Measurements from ENCODE around the gene ABCB11.

Gene ABCB11

GRCh38 chr2:168970711-168971233, 60.4 kb downstream of the ABCB11 start:
- Histone ChIP-seq H3K27me3 (ENCODE audit: control insufficient read depth, insufficient read depth, low read length) (no peaks in the 10 kb centered on the region), H3K9ac (ENCODE audit: low read length) (no peak overlapping the region), H3K4me1 (ENCODE audit: control insufficient read depth, insufficient read depth, low read length) (no peaks in the 10 kb centered on the region), H3K4me3 (ENCODE audit: low read depth, low read length) (no peak overlapping the region), H3K36me3 (ENCODE audit: control insufficient read depth, insufficient read depth, low read length) (no peaks in the 10 kb centered on the region), H3K27ac (ENCODE audit: low read depth, low read length) (no peak overlapping the region), H3K9me3 (ENCODE audit: control insufficient read depth, insufficient read depth, low read depth, low read length) (no peaks in the 10 kb centered on the region)

GRCh38 chr2:168969865-168970264, 61.3 kb downstream of the ABCB11 start:
- Histone ChIP-seq H3K9me3 (ENCODE audit: control insufficient read depth, insufficient read depth, low read depth, low read length) (no peaks in the 10 kb centered on the region), H3K4me3 (ENCODE audit: low read depth, low read length) (no peak overlapping the region), H3K4me1 (ENCODE audit: control insufficient read depth, insufficient read depth, low read length) (no peaks in the 10 kb centered on the region), H3K27me3 (ENCODE audit: control insufficient read depth, insufficient read depth, low read length) (no peaks in the 10 kb centered on the region), H3K36me3 (ENCODE audit: control insufficient read depth, insufficient read depth, low read length) (no peaks in the 10 kb centered on the region), H3K9ac (ENCODE audit: low read length) (no peak overlapping the region), H3K27ac (ENCODE audit: low read depth, low read length) (no peak overlapping the region)

DNA sequence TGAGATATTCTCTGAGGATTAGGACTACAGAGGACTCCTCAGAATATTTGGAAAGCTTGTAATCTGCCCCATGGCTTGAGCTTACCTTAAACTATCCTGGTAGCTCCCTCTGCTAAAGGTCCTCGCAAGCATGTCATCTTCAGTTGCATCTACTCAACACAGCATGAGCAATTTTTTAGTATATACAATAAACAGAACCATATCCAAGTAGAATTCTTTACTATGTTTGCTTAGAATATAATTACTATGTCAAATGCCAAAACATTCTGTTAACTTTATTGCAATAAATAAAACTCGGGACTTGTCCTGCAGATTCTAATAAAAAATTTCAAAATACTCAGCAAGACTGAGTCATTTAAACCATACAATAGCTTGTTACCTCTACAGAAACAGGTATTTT, 62.8 kb downstream of the ABCB11 start:
- no peaks in the 10 kb centered on the region for H3K4me1 ChIP-seq (ENCODE audit: control insufficient read depth, insufficient read depth, low read length)
- no peaks in the 10 kb centered on the region for H3K36me3 ChIP-seq (ENCODE audit: control insufficient read depth, insufficient read depth, low read length)
- H3K27ac ChIP-seq (ENCODE audit: low read depth, low read length): no peak overlapping the region
- no peaks in the 10 kb centered on the region for H3K9me3 ChIP-seq (ENCODE audit: control insufficient read depth, insufficient read depth, low read depth, low read length)
- no peak overlapping the region for H3K9ac ChIP-seq (ENCODE audit: low read length)
- H3K4me3 ChIP-seq (ENCODE audit: low read depth, low read length): no peak overlapping the region
- H3K27me3 ChIP-seq (ENCODE audit: control insufficient read depth, insufficient read depth, low read length): no peaks in the 10 kb centered on the region

- Histone ChIP-seq H3K27ac (ENCODE audit: low read depth, low read length) (no peak overlapping the region), H3K9ac (ENCODE audit: low read length) (no peak overlapping the region)
These were observed 66.8 kb downstream of the ABCB11 start for GRCh38 chr2:168964251-168964807.

DNA sequence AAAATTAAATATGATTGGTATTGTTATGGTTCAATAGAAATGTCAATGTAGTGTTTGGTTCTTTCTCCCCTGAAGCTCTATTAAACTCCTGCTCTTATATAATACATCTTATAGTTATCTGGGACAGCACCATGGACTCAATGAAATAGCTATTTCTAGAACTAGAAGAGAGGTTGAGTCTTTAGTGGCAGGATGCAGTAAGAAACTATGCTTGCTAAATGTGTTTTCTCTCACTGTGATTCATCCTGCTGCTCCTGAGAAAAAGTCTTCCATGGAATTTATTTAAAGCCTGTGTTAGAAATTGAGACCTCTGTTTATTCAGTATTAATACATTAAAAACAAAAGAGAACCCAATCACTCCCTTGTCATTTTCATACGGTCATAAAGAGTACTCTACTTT, 68.5 kb downstream of the ABCB11 start:
- no peak overlapping the region for H3K9ac ChIP-seq (ENCODE audit: low read length)
- H3K4me3 ChIP-seq (ENCODE audit: low read depth, low read length): no peak overlapping the region

More at GRCh38 chr2:168964251-168964807, 66.8 kb downstream of the ABCB11 start:
- Histone ChIP-seq H3K27me3 (ENCODE audit: control insufficient read depth, insufficient read depth, low read length) (no peaks in the 10 kb centered on the region), H3K36me3 (ENCODE audit: control insufficient read depth, insufficient read depth, low read length) (no peaks in the 10 kb centered on the region), H3K9me3 (ENCODE audit: control insufficient read depth, insufficient read depth, low read depth, low read length) (no peaks in the 10 kb centered on the region), H3K4me1 (ENCODE audit: control insufficient read depth, insufficient read depth, low read length) (no peaks in the 10 kb centered on the region), H3K4me3 (ENCODE audit: low read depth, low read length) (no peak overlapping the region)

GRCh38 chr2:168961450-168962229, 69.5 kb downstream of the ABCB11 start:
- Histone ChIP-seq H3K4me1 (ENCODE audit: control insufficient read depth, insufficient read depth, low read length) (no peaks in the 10 kb centered on the region), H3K9ac (ENCODE audit: low read length) (no peak overlapping the region), H3K36me3 (ENCODE audit: control insufficient read depth, insufficient read depth, low read length) (no peaks in the 10 kb centered on the region), H3K27me3 (ENCODE audit: control insufficient read depth, insufficient read depth, low read length) (no peaks in the 10 kb centered on the region), H3K27ac (ENCODE audit: low read depth, low read length) (no peak overlapping the region), H3K4me3 (ENCODE audit: low read depth, low read length) (no peak overlapping the region), H3K9me3 (ENCODE audit: control insufficient read depth, insufficient read depth, low read depth, low read length) (no peaks in the 10 kb centered on the region)

More for the DNA sequence above, 68.5 kb downstream of the ABCB11 start:
- Histone ChIP-seq H3K36me3 (ENCODE audit: control insufficient read depth, insufficient read depth, low read length) (no peaks in the 10 kb centered on the region), H3K9me3 (ENCODE audit: control insufficient read depth, insufficient read depth, low read depth, low read length) (no peaks in the 10 kb centered on the region), H3K27me3 (ENCODE audit: control insufficient read depth, insufficient read depth, low read length) (no peaks in the 10 kb centered on the region), H3K4me1 (ENCODE audit: control insufficient read depth, insufficient read depth, low read length) (no peaks in the 10 kb centered on the region), H3K27ac (ENCODE audit: low read depth, low read length) (no peak overlapping the region)

DNA sequence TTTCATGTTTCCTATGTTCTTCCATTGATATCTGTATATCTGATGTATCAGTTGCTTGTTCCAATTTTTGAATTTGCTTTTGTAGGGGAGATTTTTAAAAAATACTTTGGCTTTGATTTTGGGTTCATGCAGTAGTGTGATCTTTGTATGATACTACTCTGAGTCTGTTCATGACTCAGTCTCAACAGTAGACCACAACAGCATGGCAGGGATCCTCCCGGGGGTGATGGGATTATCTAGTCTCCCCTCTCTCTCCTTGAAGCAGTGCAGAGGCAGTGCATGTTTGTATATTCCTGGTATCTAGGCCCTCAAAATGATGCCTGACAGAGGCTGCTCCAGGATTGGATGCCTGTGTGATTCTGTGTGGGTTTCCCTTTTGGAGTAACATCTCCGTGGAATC, 74.7 kb downstream of the ABCB11 start:
- Histone ChIP-seq H3K4me1 (ENCODE audit: control insufficient read depth, insufficient read depth, low read length) (no peaks in the 10 kb centered on the region), H3K9ac (ENCODE audit: low read length) (no peak overlapping the region), H3K27me3 (ENCODE audit: control insufficient read depth, insufficient read depth, low read length) (no peaks in the 10 kb centered on the region), H3K4me3 (ENCODE audit: low read depth, low read length) (no peak overlapping the region), H3K36me3 (ENCODE audit: control insufficient read depth, insufficient read depth, low read length) (no peaks in the 10 kb centered on the region), H3K9me3 (ENCODE audit: control insufficient read depth, insufficient read depth, low read depth, low read length) (no peaks in the 10 kb centered on the region; the same call in 1 of the 2 replicates), H3K27ac (ENCODE audit: low read depth, low read length) (no peak overlapping the region)

DNA sequence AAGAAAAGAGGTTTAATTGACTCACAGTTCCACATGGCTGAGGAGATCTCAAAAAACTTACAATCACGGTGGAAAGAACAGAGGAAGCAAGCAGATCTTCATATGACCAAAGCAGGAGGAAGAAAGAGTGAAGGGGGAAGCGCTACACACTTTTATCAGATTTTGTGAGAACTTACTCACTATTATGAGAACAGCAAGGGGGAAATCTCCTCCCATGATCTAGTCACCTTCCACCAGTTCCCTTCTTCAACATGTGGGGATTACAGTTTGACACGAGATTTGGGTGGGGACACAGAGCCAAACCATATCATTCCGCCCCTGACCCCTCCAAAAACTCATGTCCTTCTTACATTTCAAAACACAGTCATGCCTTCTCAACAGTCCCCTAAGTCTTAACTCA, 75.8 kb downstream of the ABCB11 start:
- H3K27ac ChIP-seq (ENCODE audit: low read depth, low read length): no peak overlapping the region
- H3K4me1 ChIP-seq (ENCODE audit: control insufficient read depth, insufficient read depth, low read length): no peaks in the 10 kb centered on the region

GRCh38 chr2:168954256-168954655, 76.9 kb downstream of the ABCB11 start:
- Histone ChIP-seq H3K9ac (ENCODE audit: low read length) (no peak overlapping the region), H3K4me3 (ENCODE audit: low read depth, low read length) (no peak overlapping the region), H3K27me3 (ENCODE audit: control insufficient read depth, insufficient read depth, low read length) (no peaks in the 10 kb centered on the region), H3K4me1 (ENCODE audit: control insufficient read depth, insufficient read depth, low read length) (no peaks in the 10 kb centered on the region), H3K27ac (ENCODE audit: low read depth, low read length) (no peak overlapping the region), H3K9me3 (ENCODE audit: control insufficient read depth, insufficient read depth, low read depth, low read length) (peaks cover 2% of the 10 kb centered on the region; the same call in 1 of the 2 replicates), H3K36me3 (ENCODE audit: control insufficient read depth, insufficient read depth, low read length) (no peaks in the 10 kb centered on the region)

More for the DNA sequence above, 75.8 kb downstream of the ABCB11 start:
- no peaks in the 10 kb centered on the region for H3K27me3 ChIP-seq (ENCODE audit: control insufficient read depth, insufficient read depth, low read length)
- no peaks in the 10 kb centered on the region; the same call in 1 of the 2 replicates for H3K9me3 ChIP-seq (ENCODE audit: control insufficient read depth, insufficient read depth, low read depth, low read length)
- H3K36me3 ChIP-seq (ENCODE audit: control insufficient read depth, insufficient read depth, low read length): no peaks in the 10 kb centered on the region
- no peak overlapping the region for H3K9ac ChIP-seq (ENCODE audit: low read length)
- no peak overlapping the region for H3K4me3 ChIP-seq (ENCODE audit: low read depth, low read length)

GRCh38 chr2:168952424-168952823, 78.7 kb downstream of the ABCB11 start:
- Histone ChIP-seq H3K4me1 (ENCODE audit: control insufficient read depth, insufficient read depth, low read length) (no peaks in the 10 kb centered on the region), H3K27me3 (ENCODE audit: control insufficient read depth, insufficient read depth, low read length) (no peaks in the 10 kb centered on the region), H3K9ac (ENCODE audit: low read length) (no peak overlapping the region), H3K4me3 (ENCODE audit: low read depth, low read length) (no peak overlapping the region), H3K36me3 (ENCODE audit: control insufficient read depth, insufficient read depth, low read length) (no peaks in the 10 kb centered on the region), H3K9me3 (ENCODE audit: control insufficient read depth, insufficient read depth, low read depth, low read length) (peaks cover 2% of the 10 kb centered on the region; the same call in 1 of the 2 replicates), H3K27ac (ENCODE audit: low read depth, low read length) (no peak overlapping the region)

DNA sequence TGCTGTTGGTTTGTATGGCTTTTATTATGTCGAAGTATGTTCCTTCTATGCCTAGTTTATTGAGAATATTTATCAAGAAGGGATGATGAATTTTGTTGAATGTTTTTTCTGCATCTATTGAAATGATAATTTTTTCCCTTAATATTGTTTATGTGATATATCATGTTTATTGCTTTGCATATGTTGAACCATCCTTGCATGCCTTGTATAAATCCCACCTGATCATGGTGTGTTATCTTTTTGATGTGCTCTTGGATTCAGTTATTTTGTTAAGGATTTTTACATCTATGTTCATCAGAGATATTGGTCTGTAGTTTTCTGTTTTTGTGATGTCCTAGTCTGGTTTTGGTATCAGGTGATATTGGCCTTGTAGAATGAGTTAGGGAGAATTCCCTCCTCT, 79.3 kb downstream of the ABCB11 start:
- Histone ChIP-seq H3K9me3 (ENCODE audit: control insufficient read depth, insufficient read depth, low read depth, low read length) (peaks cover 2% of the 10 kb centered on the region; the same call in 1 of the 2 replicates), H3K27me3 (ENCODE audit: control insufficient read depth, insufficient read depth, low read length) (no peaks in the 10 kb centered on the region), H3K4me1 (ENCODE audit: control insufficient read depth, insufficient read depth, low read length) (no peaks in the 10 kb centered on the region), H3K9ac (ENCODE audit: low read length) (no peak overlapping the region), H3K36me3 (ENCODE audit: control insufficient read depth, insufficient read depth, low read length) (no peaks in the 10 kb centered on the region), H3K27ac (ENCODE audit: low read depth, low read length) (no peak overlapping the region), H3K4me3 (ENCODE audit: low read depth, low read length) (no peak overlapping the region)

Data from HUES6 (cell line).